ENCODE measurements around the gene HOXC13. TPM values are rescaled to one million over a fixed set of nuclear protein-coding genes. Genes with fewer than 3 reads are reported as not detected.

HOXC13 gene
- total RNA-seq, 5 donors from 2014 or later (not counting 1 experiment from before 2014, with no cell fraction given), result 0.12 TPM; not detected in 4

DNA sequence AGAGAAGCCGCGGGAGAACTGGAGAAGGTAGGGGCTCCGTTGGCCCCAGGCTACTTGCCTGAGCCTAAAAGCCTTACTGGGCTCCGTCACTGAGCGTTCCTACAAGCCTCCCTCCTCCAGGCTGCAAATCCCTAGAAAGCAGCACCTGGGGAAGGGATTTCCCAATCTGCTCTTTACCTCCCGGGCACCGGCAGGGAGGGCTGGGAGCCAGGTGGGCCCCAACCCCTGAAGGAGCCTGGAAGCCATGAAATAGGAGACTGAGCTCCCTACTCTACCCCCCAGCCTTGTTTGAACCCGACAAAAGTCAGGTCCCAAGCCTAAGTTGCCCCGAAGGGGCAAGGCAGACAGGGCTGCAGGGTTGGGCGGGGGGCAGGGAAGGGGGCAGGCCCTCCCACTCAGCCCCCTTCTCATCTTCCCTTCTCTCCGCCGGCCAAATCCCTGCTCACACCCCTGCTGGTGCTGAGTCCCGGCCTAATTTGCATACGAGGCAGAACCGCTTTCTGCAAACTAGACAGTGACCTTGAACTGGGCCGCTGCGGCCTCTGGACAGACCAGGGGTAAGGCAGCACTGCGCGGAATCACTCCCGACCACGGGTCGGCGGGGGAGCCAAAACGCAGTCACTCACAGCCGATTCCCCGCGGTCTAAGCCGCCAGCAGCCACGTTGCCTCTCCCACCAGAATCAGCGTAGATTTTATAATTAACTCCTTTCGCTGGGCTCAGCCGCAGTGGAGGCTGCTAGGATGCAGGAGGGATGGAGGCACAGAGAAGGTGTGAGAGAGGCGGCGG, 12.4 kb downstream of the HOXC13 start:
- ChIA-PET POLR2A (interaction anchor here in 1 of 2 donors (0.6 kb wide), 1 partner anchor 12 kb away, joined by 5 read pairs; the partner anchor contains the start of gene HOXC13), CTCF (no interaction called here)
- 4% methylated on average over 21 of the region's 34 CpGs for WGBS (ENCODE audit: insufficient coverage)
- H3K4me3 ChIP-seq (ENCODE audit: control insufficient read depth in 1 of 2, extremely low read depth in 1 of 2, low read length in 1 of 2), result no peak overlapping the region
- DNase-seq (no peak), ATAC-seq (replicated peaks in 1 of 4) (no peak)
- peaks cover 11 to 16% (median 15%) of the 10 kb centered on the region in 3 donors for H3K4me1 Mint-ChIP-seq
- no peaks in the 10 kb centered on the region for H3K36me3 ChIP-seq (ENCODE audit: control insufficient read depth in 2 of 2, extremely low read depth in 1 of 2, insufficient read depth in 1 of 2, low read length in 1 of 2)
- peaks cover 72 to 92% of the 10 kb centered on the region in 2 donors for H3K27me3 Mint-ChIP-seq
- no peaks in the 10 kb centered on the region for H3K9me3 Mint-ChIP-seq
- peaks cover 0 to 39% of the 10 kb centered on the region in 2 experiments for H3K4me1 ChIP-seq (ENCODE audit: control insufficient read depth in 1 of 2, extremely low read depth in 1 of 2, insufficient read depth in 2 of 2, low read length in 2 of 2)
- H3K9me3 ChIP-seq, result no peaks in the 10 kb centered on the region
- no peak overlapping the region for H3K27ac Mint-ChIP-seq
- H3K36me3 Mint-ChIP-seq, result no peaks in the 10 kb centered on the region
- H3K4me3 Mint-ChIP-seq, result peak overlapping the region in 1 of 3 donors; percentile 17
- no peak overlapping the region for H3K27ac ChIP-seq (ENCODE audit: low read length)
- peaks cover 26 to 94% of the 10 kb centered on the region in 2 experiments for H3K27me3 ChIP-seq (replicated peaks in 1 of 2; ENCODE audit: control insufficient read depth in 2 of 2, extremely low read depth in 1 of 2, insufficient read depth in 2 of 2, low read length in 1 of 2)

DNA sequence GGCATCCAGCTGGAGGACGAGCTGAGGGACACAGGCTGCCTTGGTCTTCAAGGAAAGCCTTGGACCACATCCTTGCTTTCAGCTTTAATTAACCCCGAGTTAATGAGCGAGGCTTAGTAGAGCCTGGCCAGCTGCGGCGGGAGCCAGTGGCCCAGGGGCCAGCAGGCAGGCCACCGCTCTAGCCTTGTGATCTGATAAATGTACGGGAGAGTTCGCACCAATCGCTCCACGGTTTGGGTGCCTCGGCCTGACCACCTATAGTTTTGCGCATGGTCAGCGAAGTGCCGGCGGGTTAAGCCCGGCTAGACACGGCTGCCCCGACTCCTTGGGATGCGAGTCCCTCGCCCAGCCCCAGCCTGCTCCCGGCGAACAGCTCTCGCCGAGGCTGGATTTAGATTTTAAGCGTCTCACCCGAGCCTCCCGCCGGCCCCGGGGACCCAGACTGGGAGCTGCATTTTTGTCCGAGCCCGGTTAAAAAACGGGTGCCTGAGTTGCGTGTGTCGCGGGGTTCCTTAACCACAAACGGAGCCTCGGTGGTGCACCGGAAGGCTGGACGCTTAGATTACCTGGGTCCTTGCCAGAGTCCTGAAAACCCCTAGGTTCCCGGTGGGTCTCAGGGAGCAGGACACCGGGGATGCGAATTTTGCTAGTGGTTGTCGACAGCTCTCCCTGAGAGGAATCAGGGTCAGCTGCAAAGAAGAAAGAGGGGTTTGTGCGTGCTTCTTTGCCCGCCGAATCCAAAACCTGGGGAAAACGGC, 13.1 kb downstream of the HOXC13 start:
- peaks cover 18 to 24% (median 23%) of the 10 kb centered on the region in 3 donors for H3K4me1 Mint-ChIP-seq
- H3K27me3 ChIP-seq (replicated peaks in 1 of 2; ENCODE audit: control insufficient read depth in 2 of 2, extremely low read depth in 1 of 2, insufficient read depth in 2 of 2, low read length in 1 of 2), result peaks cover 24 to 94% of the 10 kb centered on the region in 2 experiments
- peaks cover 72 to 92% of the 10 kb centered on the region in 2 donors for H3K27me3 Mint-ChIP-seq
- 7% methylated on average over 42 of the region's 47 CpGs for WGBS (ENCODE audit: insufficient coverage)
- H3K27ac ChIP-seq (ENCODE audit: low read length), result no peak overlapping the region
- POLR2A ChIA-PET, result no interaction called here
- ATAC-seq (replicated peaks in 1 of 4), result no peak
- DNase-seq, result no peak
- no peaks in the 10 kb centered on the region for H3K36me3 ChIP-seq (ENCODE audit: control insufficient read depth in 2 of 2, extremely low read depth in 1 of 2, insufficient read depth in 1 of 2, low read length in 1 of 2)
- H3K4me3 Mint-ChIP-seq, result peak overlapping the region in 1 of 3 donors; percentile 15
- peak overlapping the region in 1 of 2 donors; percentile 31 for H3K27ac Mint-ChIP-seq
- H3K9me3 ChIP-seq, result no peaks in the 10 kb centered on the region
- H3K4me3 ChIP-seq (ENCODE audit: control insufficient read depth in 1 of 2, extremely low read depth in 1 of 2, low read length in 1 of 2), result peak overlapping the region in 1 of 2 donors; percentile 35
- CTCF ChIA-PET, result no interaction called here
- H3K4me1 ChIP-seq (ENCODE audit: control insufficient read depth in 1 of 2, extremely low read depth in 1 of 2, insufficient read depth in 2 of 2, low read length in 2 of 2), result peaks cover 0 to 47% of the 10 kb centered on the region in 2 experiments
- H3K36me3 Mint-ChIP-seq, result no peaks in the 10 kb centered on the region
- no peaks in the 10 kb centered on the region for H3K9me3 Mint-ChIP-seq

DNA sequence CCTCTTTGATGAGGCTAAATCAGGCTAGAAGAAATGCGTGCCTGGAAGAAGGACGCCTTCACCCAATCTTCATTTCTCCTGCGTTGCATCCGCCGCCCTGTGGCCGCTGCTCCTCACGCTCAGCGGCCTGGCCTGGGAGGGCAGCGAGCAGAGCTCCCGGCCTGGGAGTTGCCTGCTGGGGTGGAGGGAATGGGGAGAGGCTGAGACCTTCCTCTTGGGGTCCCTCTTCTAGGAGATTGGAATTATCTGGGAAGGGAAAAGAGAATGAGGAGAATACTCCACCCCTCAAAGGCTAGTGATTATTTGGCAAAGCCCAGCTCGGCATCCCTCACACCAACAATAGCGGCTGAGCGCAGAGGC, 13.7 kb downstream of the HOXC13 start:
- peaks cover 19 to 95% of the 10 kb centered on the region in 2 experiments for H3K27me3 ChIP-seq (replicated peaks in 1 of 2; ENCODE audit: control insufficient read depth in 2 of 2, extremely low read depth in 1 of 2, insufficient read depth in 2 of 2, low read length in 1 of 2)
- peak in 1 of 35 experiments; percentile 32 for DNase-seq
- H3K27me3 Mint-ChIP-seq, result peaks cover 73 to 93% of the 10 kb centered on the region in 2 donors
- H3K9me3 ChIP-seq, result no peaks in the 10 kb centered on the region
- H3K4me3 Mint-ChIP-seq, result peak overlapping the region in 1 of 3 donors; percentile 15
- 7% methylated on average over 5 of the region's 13 CpGs for WGBS (ENCODE audit: insufficient coverage)
- H3K27ac Mint-ChIP-seq, result peak overlapping the region in 1 of 2 donors; percentile 69
- no peak overlapping the region for H3K27ac ChIP-seq (ENCODE audit: low read length)
- H3K36me3 Mint-ChIP-seq, result no peaks in the 10 kb centered on the region
- no peaks in the 10 kb centered on the region for H3K36me3 ChIP-seq (ENCODE audit: control insufficient read depth in 2 of 2, extremely low read depth in 1 of 2, insufficient read depth in 1 of 2, low read length in 1 of 2)
- H3K4me1 ChIP-seq (ENCODE audit: control insufficient read depth in 1 of 2, extremely low read depth in 1 of 2, insufficient read depth in 2 of 2, low read length in 2 of 2), result peaks cover 0 to 51% of the 10 kb centered on the region in 2 experiments
- no peak for ATAC-seq (replicated peaks in 1 of 4)
- H3K4me1 Mint-ChIP-seq, result peaks cover 22 to 28% (median 27%) of the 10 kb centered on the region in 3 donors
- CTCF ChIA-PET, result no interaction called here
- POLR2A ChIA-PET, result no interaction called here
- H3K4me3 ChIP-seq (ENCODE audit: control insufficient read depth in 1 of 2, extremely low read depth in 1 of 2, low read length in 1 of 2), result peak overlapping the region in 1 of 2 donors; percentile 35
- H3K9me3 Mint-ChIP-seq, result no peaks in the 10 kb centered on the region

DNA sequence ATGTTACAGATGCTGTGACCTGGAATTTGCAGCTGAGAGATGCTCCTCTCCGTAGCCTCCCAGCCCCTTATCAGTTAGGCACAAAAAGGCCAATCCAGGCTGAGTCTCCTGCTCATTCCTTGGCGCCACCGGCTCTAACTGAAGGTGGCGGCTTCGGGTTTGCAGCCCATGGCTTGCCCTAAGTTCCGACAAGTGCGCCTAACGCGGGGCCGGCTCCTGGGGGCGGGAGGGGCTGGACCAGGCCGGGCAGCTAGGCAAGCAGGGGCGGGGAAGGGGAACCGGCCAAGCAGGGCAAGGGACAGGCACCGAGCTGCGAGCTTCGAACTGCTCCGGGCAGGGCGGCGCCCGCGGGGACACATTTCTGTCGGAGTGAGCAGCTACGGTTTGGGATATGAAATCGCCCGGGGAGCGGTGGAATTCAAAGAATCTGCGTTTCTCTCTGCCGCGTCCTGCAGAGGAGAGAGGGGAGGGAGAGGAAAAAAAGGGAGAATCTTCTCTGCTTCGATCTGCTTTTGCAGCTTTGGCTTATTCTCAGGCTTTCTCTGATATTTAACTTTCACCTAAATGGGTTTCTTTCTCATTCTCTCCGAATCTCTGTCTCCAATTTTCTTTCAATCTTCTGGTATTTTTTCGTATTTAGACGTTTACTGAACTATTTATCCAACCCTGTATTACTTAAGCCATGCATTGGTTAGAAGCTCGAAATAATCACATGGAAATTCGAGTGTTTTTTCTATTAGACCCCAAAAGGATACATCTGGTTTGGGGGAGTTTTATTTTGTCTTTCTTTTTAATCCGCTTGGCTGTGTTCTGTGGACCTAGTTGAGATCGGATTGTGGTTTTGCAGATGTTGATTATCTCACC, 14.5 kb downstream of the HOXC13 start:
- Mint-ChIP-seq H3K4me1 (peaks cover 25 to 28% (median 27%) of the 10 kb centered on the region in 3 donors), H3K36me3 (no peaks in the 10 kb centered on the region), H3K9me3 (no peaks in the 10 kb centered on the region), H3K4me3 (no peak overlapping the region), H3K27me3 (peaks cover 73 to 91% of the 10 kb centered on the region in 2 donors), H3K27ac (no peak overlapping the region)
- ChIA-PET CTCF (no interaction called here), POLR2A (no interaction called here)
- ATAC-seq (replicated peaks in 1 of 4) (no peak), DNase-seq (no peak)
- 10% methylated on average over 28 of the region's 38 CpGs for WGBS (ENCODE audit: insufficient coverage)
- no peak overlapping the region for H3K4me3 ChIP-seq (ENCODE audit: control insufficient read depth in 1 of 2, extremely low read depth in 1 of 2, low read length in 1 of 2)
- no peaks in the 10 kb centered on the region for H3K36me3 ChIP-seq (ENCODE audit: control insufficient read depth in 2 of 2, extremely low read depth in 1 of 2, insufficient read depth in 1 of 2, low read length in 1 of 2)
- H3K27ac ChIP-seq (ENCODE audit: low read length), result no peak overlapping the region
- peaks cover 0 to 51% of the 10 kb centered on the region in 2 experiments for H3K4me1 ChIP-seq (ENCODE audit: control insufficient read depth in 1 of 2, extremely low read depth in 1 of 2, insufficient read depth in 2 of 2, low read length in 2 of 2)
- H3K9me3 ChIP-seq, result no peaks in the 10 kb centered on the region
- peaks cover 15 to 95% of the 10 kb centered on the region in 2 experiments for H3K27me3 ChIP-seq (replicated peaks in 1 of 2; ENCODE audit: control insufficient read depth in 2 of 2, extremely low read depth in 1 of 2, insufficient read depth in 2 of 2, low read length in 1 of 2)

DNA sequence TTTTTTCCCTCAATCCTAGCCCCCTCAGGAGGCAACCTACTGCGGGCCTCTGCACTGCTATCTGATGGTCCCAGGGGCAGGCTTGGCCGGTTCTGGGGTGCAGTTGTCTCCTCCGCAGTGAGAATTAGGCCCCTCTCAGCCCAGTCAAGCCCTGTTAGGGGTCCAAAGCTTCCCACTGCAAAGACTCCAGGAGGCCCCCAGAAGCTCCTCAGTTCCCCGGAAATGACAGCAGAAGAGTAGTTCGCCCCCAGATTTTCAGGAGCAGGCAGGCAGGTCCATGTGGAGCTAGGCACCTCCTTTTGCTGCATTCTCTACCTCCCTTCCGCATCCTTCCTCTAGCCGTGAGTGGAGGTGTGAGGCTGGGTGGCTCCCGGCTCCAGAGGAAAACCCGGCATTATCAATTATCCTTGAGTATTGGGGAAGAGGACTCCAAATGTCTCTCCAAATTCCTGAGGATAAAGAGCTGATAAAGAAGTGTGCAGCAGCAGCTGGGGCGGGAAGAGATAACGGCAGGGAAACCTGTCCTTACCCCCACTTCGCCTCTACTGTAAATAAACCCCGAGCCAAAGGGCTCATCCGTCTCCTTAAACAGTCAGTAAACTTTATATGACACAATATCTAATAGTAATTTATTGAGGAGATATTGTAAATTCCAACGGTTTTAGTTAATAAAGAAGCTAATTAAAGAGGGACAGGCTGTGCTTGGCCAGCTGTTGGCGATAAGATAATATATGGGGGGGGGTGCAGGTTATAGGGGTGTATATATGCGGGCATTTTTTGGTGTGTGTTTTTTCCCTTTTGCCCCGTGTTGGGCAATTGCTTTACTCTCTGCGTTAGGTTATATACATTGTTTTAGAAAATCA, 15.4 kb downstream of the HOXC13 start:
- Mint-ChIP-seq H3K9me3 (no peaks in the 10 kb centered on the region), H3K36me3 (no peaks in the 10 kb centered on the region), H3K27me3 (peaks cover 73 to 89% of the 10 kb centered on the region in 2 donors), H3K4me3 (peak overlapping the region in 1 of 3 donors; percentile 15), H3K27ac (peak overlapping the region in 1 of 2 donors; percentile 39), H3K4me1 (peaks cover 27 to 28% (median 27%) of the 10 kb centered on the region in 3 donors)
- Histone ChIP-seq H3K27me3 (replicated peaks in 1 of 2; ENCODE audit: control insufficient read depth in 2 of 2, extremely low read depth in 1 of 2, insufficient read depth in 2 of 2, low read length in 1 of 2) (peaks cover 21 to 95% of the 10 kb centered on the region in 2 experiments), H3K4me1 (ENCODE audit: control insufficient read depth in 1 of 2, extremely low read depth in 1 of 2, insufficient read depth in 2 of 2, low read length in 2 of 2) (peaks cover 0 to 51% of the 10 kb centered on the region in 2 experiments), H3K9me3 (no peaks in the 10 kb centered on the region), H3K27ac (ENCODE audit: low read length) (no peak overlapping the region), H3K36me3 (ENCODE audit: control insufficient read depth in 2 of 2, extremely low read depth in 1 of 2, insufficient read depth in 1 of 2, low read length in 1 of 2) (no peaks in the 10 kb centered on the region), H3K4me3 (ENCODE audit: control insufficient read depth in 1 of 2, extremely low read depth in 1 of 2, low read length in 1 of 2) (no peak overlapping the region)
- POLR2A ChIA-PET, result no interaction called here
- DNase-seq, result no peak
- CTCF ChIA-PET, result interaction anchor here in 1 of 2 donors (0.6 kb wide), 1 partner anchor 447 kb away, joined by 3 read pairs; no protein-coding TSS in a partner anchor
- ATAC-seq (replicated peaks in 1 of 4), result no peak
- 10% methylated on average over 5 of the region's 19 CpGs for WGBS (ENCODE audit: insufficient coverage)
